Esophagus muscularis mucosa (tissue), 4 donors: ENCODE measurements around the gene GRAMD2A.

Source experiments
- EP300 ChIP-seq: sonication (generic); formaldehyde crosslinking; IDR thresholded peaks from one replicate; pipeline ENCODE4 v1.6.1; 2017; ENCODE audit warnings: antibody characterized with exemption
- POLR2A ChIP-seq: fragments of 450-650 bp; IDR thresholded peaks from one replicate; pipeline ENCODE4 v1.6.1; 2017; ENCODE audit warnings: antibody characterized with exemption, moderate library complexity, mild to moderate bottlenecking, low read depth
- TF ChIP-seq, protein P1 (sequence below), 3 experiments: fragments of 200-600 bp in 2 of 3; fragments of 450-650 bp in 1 of 3; sonication (generic) in 2 of 3; IDR thresholded peaks; one replicate each; pipeline ENCODE4 v1.5.1; 2017 to 2019; ENCODE audit warnings: antibody characterized with exemption in 3 of 3, mild to moderate bottlenecking in 2 of 3, moderate library complexity in 1 of 3

GRCh38 chr15:72201391-72201921, 3.9 kb upstream of the GRAMD2A start:
- TF ChIP-seq, protein P1, sequence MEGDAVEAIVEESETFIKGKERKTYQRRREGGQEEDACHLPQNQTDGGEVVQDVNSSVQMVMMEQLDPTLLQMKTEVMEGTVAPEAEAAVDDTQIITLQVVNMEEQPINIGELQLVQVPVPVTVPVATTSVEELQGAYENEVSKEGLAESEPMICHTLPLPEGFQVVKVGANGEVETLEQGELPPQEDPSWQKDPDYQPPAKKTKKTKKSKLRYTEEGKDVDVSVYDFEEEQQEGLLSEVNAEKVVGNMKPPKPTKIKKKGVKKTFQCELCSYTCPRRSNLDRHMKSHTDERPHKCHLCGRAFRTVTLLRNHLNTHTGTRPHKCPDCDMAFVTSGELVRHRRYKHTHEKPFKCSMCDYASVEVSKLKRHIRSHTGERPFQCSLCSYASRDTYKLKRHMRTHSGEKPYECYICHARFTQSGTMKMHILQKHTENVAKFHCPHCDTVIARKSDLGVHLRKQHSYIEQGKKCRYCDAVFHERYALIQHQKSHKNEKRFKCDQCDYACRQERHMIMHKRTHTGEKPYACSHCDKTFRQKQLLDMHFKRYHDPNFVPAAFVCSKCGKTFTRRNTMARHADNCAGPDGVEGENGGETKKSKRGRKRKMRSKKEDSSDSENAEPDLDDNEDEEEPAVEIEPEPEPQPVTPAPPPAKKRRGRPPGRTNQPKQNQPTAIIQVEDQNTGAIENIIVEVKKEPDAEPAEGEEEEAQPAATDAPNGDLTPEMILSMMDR (IDR thresholded peaks at IDR 0.05): no peak
- TF ChIP-seq EP300 (no peak), POLR2A (no peak)
